Ovary (tissue), 3 donors: ENCODE results near the gene VPS8.

Experiments
- CTCF ChIP-seq, 3 donors: fragments of 450-650 bp in 2 of 3; fragments of 200-600 bp in 1 of 3; IDR thresholded peaks; one replicate each; pipeline versions ENCODE4 v1.5.1 to v1.8.0; 2016 to 2022; ENCODE audit warnings: antibody characterized with exemption in 3 of 3, mild to moderate bottlenecking in 1 of 3
- EP300 ChIP-seq: sonication (generic); formaldehyde crosslinking; IDR thresholded peaks from one replicate; pipeline ENCODE4 v1.6.1; 2017; ENCODE audit warnings: antibody characterized with exemption
- POLR2A ChIP-seq: fragments of 450-650 bp; IDR thresholded peaks from one replicate; pipeline ENCODE4 v1.6.1; 2017; ENCODE audit warnings: antibody characterized with exemption, mild to moderate bottlenecking, moderate library complexity
- donor health status: DM: no; HTN: no; CAD: no.

DNA sequence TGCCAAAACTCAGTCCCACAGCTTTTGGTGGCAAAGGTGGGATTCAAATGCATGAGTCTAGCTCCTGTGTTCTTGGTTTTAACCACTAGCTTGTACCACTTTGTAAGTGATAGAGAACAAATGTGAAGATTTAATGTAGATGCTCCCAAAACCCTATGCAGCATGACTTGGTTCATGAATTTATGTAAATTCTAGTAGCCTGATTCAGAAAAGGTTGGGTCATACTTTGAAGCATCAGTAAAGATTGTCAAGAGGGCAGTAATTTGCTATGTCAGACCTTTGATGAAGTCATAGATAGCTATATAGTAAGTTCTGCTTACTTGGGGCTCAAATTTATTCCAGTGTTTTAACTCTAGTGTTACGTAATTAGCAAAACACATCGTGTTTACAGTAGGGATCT lies 75.6 kb downstream of the VPS8 start:
- TF ChIP-seq CTCF (IDR thresholded peaks at IDR 0.05) = no peak
- no peak for TF ChIP-seq POLR2A
- no peak for TF ChIP-seq EP300
